NCI-H128 (cell line): Measurements from ENCODE around the gene F2R.

Source experiments
- DNase-seq: peaks from one replicate; lab custom pipeline; 2025; ENCODE audit not compliant: unreplicated experiment; lab: John Stamatoyannopoulos, UW

Gene F2R

DNA sequence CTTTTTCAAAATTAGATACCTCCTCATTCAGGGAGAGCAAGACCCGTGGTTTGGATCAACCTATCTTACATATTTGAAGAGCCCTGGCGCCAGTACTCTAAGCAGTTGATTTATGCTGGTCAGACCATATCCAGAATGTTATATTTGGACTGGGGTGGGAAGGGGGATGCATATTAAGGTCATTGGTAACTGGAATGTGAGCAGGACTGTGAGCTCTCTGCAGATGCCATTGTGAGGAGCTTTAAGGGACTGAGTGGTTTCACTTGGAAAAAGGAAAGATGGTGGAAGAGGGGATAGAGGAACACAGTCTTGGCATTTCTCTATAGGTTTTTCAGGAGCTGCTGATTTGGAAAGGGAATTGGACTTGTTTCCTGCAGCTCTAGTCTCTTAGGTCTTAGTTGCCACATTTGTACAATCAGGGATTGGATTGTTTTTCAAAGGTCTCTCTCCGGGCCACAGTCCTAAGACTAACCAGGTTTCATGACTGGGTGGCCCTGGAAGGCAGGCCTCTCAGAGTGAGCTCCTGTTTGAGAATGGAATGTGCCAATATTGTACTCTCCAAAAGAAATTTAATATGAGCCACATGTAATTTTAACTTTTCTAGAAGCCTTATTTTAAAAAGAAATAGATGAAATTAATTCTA lies 25.8 kb upstream of the F2R start:
- no peak for DNase-seq

DNA sequence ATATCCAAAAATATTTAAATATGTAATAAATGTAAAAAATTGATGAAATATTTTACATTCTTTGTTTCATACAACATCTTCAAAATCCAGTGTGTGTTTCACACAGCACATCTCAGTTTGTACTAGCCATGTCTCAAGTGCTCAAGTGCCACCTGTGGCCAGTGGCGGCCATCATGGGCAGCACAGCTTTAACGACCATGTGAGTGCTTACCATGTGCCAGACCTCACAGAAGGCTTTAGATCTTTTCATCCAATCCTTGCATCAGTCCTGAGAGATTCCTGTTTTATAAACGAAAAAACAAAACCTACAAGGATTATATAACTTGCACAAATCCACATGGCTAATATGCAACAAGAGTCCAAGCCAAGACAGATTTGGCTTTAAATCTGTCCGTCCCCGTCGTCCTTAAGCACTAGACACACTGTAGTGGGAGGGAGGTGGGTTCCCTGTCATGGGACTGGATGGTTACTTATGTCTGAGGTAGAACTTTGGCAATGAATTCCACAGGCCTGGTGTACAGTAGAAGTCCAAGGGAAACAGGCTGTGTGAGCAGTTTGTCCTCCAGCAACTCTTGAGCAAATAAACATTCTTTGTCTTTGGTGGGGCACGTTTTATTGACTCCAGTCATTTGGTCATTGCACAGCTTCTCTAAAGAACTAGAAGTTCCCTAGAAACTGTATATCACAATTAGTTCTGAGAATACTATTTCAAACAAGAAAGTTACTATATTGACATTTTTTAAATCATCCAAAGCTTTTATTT lies 25.0 kb upstream of the F2R start:
- DNase-seq: no peak

DNA sequence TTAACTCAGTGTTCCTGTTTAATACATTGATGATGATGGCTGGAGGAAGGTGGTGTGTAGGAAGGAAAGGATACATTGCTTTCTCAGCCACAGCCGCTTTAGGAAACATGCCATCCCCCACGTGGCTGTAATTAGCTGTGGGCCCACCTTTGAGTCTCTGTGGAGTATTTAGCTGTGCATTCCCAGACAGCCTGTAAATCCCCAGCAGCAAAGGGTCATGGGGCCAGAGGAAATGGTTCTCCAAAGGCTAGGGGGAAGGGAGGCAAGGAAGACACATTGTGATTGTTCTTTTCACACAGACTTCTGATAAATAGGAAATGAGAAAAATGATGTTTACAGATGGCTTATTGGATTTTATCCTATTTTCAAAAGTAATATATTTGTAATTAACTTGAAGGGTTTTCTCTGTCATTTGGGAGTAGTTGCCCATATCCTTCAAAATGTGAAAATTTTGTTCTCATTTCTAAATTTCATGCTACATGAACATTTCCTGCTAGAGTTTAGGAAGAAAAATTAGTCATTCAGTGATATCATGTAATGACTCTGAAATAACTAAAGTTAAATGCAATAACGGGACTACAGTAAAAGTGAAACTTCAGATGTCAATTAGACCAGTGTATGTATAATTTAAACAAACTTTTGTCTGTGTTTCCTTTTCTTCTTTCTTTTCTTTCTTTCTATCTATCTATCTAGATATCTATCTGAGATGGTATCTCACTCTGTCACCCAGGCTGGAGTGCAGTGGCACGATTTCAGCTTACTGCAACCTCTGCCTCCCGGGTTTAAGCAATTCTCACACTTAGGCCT lies 24.3 kb upstream of the F2R start:
- DNase-seq: no peak

DNA sequence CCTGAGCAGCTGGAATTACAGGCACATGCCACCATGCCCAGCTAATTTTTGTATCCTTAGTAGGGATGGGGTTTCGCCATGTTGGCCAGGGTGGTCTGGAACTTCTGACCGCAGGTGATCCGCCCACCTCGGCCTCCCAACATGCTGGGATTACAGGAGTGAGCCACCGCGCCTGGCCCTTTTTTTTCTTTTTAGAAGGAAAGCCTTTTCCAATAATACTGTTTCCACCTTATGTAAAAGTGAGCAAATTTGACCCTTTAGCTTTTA lies 23.7 kb upstream of the F2R start:
- no peak for DNase-seq

DNA sequence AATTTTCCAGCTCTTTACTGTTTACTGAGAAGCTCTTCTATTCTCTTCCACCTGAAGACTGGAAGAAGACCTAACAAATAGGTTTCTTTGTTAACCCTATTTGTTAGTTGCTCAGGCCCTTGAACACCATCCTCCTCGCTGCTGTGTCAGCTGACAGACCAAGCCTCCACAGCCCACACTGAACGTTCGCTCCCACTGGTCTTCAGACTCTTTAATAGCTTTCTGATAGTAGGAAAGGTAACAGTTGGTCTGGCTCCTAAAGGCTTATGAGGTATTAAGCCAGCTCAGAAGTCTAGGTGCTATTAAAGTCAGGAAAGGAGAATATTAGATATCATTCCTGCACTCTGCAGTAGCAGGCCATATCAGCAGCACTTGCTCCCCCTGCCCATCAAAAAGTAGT lies 23.3 kb upstream of the F2R start:
- no peak for DNase-seq

DNA sequence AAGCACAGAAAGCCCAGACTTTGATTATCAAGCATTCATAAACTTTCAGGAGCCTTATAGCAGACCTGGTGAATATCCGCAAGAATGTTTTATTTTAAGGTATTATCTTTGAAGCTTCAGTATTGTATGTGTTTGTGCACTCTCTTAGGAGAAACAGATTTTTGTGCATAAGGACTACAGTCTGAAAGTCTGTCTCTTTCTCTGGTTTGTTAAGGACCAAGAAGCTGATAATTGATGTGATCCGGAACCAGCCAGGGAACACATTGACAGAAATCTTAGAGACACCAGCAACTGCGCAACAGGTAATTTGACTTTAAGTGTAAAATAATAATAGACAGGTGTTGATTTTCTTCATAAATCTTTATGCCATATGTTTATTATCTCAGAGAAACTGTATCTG lies 22.8 kb upstream of the F2R start:
- DNase-seq: no peak

DNA sequence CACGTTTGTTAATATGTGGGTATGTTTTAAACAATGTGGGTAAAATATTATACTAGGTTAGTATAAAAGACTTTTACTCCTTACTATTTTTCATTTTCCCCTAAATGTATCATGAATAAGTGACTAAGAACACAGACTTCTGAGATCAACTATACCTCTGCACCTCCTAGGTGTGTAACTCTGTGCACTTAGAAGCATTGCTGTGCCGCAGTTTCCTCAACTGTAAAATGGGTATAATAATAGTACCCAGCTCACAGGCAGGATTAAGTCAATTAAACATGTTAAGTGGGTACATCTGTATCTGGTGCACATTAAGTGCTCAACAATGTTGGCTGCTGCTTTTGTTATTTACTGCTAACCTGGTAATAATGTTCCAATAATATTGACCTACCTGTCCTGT lies 21.6 kb upstream of the F2R start:
- no peak for DNase-seq

DNA sequence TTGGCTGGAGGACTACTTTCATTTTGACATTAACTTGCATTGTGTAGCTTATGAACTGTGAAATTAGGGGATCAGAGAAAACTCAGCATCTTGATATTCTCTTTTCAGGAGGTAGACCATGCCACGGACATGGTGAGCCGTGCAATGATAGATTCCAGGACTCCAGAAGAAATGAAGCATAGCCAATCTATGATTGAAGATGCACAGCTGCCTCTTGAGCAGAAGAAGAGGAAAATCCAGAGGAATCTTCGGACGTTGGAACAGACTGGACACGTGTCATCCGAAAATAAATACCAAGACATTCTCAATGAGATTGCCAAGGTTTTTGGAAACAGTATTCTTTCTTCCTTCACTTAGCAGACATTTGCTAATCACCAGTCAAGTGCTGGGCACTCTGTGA lies 20.6 kb upstream of the F2R start:
- DNase-seq: no peak

DNA sequence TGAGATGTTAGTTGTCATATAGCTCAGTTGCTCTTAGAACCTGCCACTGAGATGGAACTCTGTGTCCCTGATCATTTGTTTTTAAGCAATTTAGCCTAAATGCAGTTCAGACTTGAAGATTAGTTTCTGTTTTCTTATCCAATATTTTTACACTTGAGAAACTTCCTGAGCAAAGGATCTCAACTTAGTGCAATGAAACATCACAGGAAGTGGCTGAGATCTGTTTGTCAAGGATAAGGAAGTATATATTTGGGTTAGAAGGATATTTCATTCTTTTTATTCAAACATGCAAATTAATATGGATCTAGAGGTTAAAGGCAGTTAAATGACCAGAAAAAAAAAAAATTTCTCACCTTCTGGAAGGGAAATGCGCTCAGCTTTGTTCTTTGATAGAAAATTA lies 19.7 kb upstream of the F2R start:
- no peak for DNase-seq

DNA sequence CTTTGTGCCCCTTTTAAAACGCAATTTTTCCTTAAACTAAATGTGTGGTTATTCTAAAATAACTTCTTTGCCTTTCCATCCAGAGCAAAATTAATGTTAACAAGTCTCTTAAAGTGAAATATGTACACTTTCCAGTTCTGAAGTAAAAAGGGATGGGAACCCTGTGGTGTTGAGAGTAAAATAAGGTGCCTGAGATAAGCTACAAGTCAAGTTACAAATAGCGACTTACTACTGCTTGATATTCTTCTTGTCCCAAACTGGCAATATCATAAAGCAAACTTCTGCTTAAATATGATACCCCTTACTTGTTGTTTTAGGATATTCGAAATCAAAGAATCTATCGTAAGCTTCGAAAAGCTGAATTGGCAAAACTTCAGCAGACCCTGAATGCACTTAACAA lies 18.3 kb upstream of the F2R start:
- DNase-seq: no peak

DNA sequence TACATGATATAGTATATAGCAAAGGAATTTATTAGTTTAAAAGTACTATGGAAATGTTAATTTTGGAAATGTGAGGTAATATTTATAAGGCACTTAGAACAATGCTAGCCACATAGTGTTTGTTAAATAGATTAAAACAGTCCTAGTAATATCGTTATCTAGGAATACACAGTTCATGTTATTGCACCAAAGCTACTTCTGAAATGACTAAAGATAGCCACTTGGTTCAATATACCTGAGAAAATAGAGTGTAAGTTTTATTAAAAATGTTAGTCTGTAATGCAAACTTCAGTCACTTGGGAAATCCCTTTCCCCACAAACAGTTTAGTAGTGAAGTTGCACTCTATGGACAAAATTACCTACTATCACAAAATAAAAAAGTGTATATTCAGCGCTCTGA lies 15.4 kb upstream of the F2R start:
- DNase-seq: no peak

DNA sequence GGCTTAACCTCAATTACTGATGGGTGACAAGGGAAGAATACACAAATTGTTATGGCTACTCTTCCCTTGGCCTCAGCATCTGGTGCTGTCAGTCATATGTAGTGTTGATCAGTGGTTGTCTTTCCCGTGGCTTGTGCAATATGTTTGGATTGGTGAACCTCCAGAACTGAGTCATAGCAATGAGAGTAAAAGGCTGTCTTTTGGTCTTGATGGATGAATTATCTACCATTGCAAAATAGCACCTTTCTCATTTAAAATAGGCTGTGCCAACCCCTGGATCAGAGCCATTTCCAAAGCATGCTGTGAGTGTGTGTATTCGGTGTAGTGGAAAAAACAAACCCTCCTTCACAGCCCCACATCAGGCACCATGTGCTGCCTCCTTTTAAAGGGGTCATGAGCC lies 14.6 kb upstream of the F2R start:
- DNase-seq: no peak

DNA sequence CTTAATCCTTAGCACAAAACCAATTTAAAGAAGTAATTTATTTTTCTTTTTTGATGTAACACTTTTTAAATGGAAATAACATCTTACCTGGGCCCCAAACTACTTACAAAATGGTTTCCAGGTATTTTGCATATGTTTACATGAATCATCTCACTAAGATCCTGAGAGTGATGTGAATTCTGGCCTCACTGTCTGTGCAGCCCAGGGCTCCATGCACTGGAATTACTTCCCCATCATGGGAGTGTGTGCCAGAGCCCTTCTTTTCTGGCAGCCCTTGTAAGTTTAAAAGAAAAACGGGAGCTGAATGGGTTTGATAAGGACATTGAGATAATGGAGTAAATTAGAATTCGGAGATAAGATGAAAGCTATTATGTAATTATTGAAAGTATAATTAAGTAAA lies 12.2 kb upstream of the F2R start:
- DNase-seq: no peak

DNA sequence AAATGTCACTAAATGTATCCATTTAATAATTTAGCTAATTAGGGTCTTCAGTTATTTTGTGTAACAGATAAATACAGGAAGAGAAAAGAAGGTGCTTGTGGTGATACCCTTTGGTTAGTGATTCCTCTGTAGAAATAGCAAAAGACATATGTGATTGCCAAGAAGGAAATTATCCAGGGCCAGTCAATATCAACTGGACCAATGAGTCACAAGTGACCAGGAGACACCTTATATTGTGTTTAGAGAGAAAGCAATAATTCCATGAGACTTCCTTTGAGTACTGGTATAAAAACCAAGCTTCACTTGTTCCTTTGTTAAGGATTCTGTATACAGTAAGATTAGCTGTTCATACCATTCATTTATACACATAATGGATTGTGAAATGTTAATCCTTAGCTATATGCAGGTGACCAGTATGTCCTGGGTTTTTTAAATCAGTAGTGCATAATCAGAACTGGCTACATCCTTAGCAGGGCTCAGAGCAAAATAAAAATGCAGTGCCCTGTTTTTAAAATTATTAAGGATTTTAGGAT lies 11.7 kb upstream of the F2R start:
- DNase-seq: no peak

DNA sequence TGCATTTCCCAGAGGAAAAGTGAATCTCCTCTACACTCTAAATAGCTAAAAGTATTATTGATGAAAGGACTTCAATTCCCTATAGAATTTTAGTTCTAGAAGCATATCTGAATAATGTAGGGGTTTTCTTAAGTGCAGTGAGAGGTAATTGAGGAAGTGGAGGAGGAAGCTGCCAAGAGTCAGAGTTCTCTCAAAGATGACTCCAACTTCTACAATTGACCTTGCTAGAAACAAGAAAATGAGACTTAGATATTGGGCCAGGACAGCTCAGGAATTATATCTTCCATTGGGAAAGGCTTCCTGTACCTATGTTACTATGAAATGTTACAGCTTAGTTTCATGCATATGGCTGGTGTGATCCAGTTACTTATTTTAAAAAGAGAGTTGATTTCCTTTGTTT lies 10.4 kb upstream of the F2R start:
- DNase-seq: no peak

DNA sequence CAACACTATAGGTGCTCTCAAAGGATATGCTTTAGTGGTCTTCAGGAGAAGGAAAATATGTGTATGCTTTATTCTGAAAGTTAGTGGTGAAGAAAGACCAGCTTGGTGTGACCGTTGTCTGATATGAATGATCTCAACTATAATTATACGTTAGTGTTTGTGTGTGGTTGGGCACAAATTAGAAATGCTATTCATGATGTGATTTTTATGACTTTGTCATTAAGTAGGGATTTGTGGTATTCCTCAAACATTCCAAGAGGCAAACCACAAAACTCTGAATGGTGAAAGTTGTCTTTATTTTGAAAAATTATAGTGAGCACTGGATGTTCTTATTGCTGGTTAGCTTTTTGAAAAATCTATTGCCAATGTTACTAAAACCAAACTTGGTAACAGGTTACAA lies 6.2 kb upstream of the F2R start:
- DNase-seq: no peak

DNA sequence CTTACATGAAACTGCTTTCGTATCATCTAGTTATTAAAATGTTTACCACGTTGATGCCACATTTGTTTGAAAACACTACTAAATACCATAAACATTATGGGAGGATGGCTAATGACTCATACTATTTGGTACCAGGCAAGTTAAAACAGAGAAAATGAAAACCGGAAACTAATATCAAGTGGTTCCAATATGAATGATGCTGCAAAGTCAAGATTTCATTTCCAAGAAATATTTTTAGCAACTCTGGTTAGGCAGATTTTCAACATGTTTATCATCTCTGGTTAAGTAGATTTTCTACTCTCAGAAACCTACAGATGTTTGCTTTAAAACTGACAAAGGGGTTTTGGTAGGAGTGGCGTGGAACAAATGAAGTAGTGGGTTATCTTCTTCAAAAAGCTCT lies 4.9 kb upstream of the F2R start:
- DNase-seq: no peak

DNA sequence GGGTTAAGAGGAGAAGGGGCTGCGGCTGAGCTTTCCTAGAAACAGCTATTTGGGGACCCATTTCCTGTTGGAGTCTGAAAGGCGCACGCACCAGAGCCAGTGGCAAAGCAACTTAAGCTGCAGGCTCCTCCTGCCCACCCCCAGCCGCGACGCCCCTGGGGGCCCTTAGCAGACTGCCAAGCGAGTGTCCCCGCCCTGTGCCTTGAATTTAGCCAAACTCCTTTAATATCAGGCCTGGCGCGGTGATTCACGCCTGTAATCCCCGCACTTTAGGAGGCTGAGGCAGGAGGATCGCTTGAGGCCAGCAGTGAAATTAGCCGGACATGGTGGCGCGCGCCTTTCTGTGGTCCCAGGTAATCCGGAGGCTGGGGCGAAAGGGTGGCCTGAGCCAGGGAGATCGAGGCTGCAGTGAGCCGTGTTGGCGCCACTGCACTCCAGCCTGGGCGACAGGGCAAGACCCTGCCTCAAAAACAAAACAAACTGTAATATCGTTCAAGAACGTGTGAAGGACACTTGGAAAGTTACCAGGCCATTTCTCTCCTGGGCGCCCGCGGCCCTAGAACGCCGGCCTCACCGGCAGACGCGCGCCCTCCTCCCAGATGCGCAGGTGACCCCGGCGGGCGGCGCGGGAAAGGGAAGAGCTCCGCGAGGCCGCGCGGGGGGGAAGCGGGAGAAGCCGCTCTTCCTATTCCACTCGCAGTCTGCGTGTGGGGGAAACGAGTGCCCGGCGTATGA lies 1.0 kb upstream of the F2R start:
- DNase-seq: no peak

DNA sequence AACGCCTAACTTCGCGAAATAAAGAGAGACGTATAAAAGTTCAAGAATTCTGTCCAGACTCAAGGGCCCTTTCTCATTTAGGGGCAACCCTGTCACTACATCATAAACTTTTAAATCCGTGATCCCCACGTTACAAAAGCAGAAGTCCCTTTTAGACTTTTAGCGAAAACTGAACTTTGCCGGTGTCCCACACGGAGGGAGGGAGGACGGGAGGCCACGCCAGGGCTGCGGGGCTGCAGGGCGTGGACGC lies 515 bp upstream of the F2R start:
- no peak for DNase-seq

DNA sequence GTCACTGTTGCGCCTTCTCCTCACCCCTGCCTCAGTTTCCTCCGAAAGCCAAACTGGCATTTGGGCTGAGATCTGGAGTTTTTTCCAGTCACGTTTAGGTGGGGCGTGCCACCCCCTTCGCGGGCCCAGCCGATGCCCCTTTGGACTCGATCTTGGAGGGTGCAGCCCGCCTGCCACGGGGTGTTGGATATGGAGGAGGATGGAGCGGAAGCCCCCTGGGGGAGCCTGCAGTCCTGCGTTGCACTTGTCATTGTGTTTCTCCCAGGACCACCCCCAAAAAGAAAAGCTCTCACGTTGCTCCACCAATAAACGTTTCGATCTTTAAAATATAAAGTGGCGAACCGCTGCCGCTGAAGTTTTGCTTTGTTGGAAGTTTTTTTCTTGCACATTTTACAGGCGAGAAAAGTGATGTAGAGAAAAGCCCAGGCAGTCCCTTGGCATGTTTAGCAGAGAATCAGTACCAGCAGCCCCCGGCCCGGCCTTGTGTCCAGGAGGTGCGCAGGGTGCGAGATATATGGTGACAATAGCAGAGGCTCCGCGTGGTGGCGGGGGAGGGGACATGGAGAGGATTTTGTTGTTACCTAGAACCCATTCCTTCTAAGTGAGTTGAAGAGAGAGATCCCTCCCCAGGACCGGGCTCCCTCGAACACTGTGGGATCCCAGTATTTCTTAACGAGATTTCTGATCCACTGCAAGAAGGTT lies 681 bp downstream of the F2R start:
- no peak for DNase-seq
